HUES48 (cell line): Measurements from ENCODE around the gene ADGRV1.

Source experiments
- H3K27ac ChIP-seq: one replicate; pipeline ENCODE4 v1.7.0; 2013; ENCODE audit warnings: low read depth, low read length, inconsistent platforms
- H3K27me3 ChIP-seq: 2 replicates; pipeline ENCODE4 v1.6.1; 2013; ENCODE audit warnings: mild to moderate bottlenecking, low read length; ENCODE audit not compliant: control insufficient read depth, insufficient read depth
- H3K36me3 ChIP-seq: 2 replicates; pipeline ENCODE4 v1.6.1; 2013; ENCODE audit warnings: low read length; ENCODE audit not compliant: control insufficient read depth, insufficient read depth
- H3K4me1 ChIP-seq: 2 replicates; pipeline ENCODE4 v1.6.1; 2013; ENCODE audit warnings: mild to moderate bottlenecking, low read length; ENCODE audit not compliant: control insufficient read depth, insufficient read depth
- H3K4me3 ChIP-seq: 2 replicates; pipeline ENCODE4 v1.5.1; 2013; ENCODE audit warnings: mild to moderate bottlenecking, low read depth, low read length
- H3K9ac ChIP-seq: 2 replicates; pipeline ENCODE4 v1.6.1; 2013; ENCODE audit warnings: mild to moderate bottlenecking, low read depth, low read length, moderate library complexity
- H3K9me3 ChIP-seq: 2 replicates; pipeline ENCODE4 v1.6.1; 2013; ENCODE audit warnings: low read length; ENCODE audit not compliant: control insufficient read depth, insufficient read depth

ADGRV1 gene

GRCh38 chr5:91122651-91123050 is 564.1 kb downstream of the ADGRV1 start:
- no peaks in the 10 kb centered on the region for H3K9me3 ChIP-seq

GRCh38 chr5:91123291-91123690 is 564.7 kb downstream of the ADGRV1 start:
- Histone ChIP-seq H3K4me1 (peaks cover 5% of the 10 kb centered on the region; the same call in 1 of the 2 replicates), H3K27ac (no peak overlapping the region), H3K27me3 (no peaks in the 10 kb centered on the region), H3K9me3 (no peaks in the 10 kb centered on the region), H3K9ac (no peak overlapping the region), H3K4me3 (no peak overlapping the region), H3K36me3 (no peaks in the 10 kb centered on the region)

More at GRCh38 chr5:91122651-91123050, 564.1 kb downstream of the ADGRV1 start:
- Histone ChIP-seq H3K36me3 (no peaks in the 10 kb centered on the region), H3K27ac (no peak overlapping the region), H3K27me3 (no peaks in the 10 kb centered on the region), H3K9ac (no peak overlapping the region), H3K4me1 (peaks cover 5% of the 10 kb centered on the region; the same call in 1 of the 2 replicates), H3K4me3 (no peak overlapping the region)

GRCh38 chr5:91123901-91124300 is 565.3 kb downstream of the ADGRV1 start:
- no peaks in the 10 kb centered on the region for H3K36me3 ChIP-seq
- H3K27ac ChIP-seq = no peak overlapping the region
- no peak overlapping the region for H3K9ac ChIP-seq
- H3K4me1 ChIP-seq = peaks cover 5% of the 10 kb centered on the region; the same call in 1 of the 2 replicates
- no peaks in the 10 kb centered on the region for H3K27me3 ChIP-seq
- H3K4me3 ChIP-seq = no peak overlapping the region
- no peaks in the 10 kb centered on the region for H3K9me3 ChIP-seq

- Histone ChIP-seq H3K9me3 (no peaks in the 10 kb centered on the region), H3K9ac (no peak overlapping the region), H3K4me3 (no peak overlapping the region), H3K36me3 (no peaks in the 10 kb centered on the region), H3K4me1 (peaks cover 5% of the 10 kb centered on the region; the same call in 1 of the 2 replicates), H3K27me3 (no peaks in the 10 kb centered on the region), H3K27ac (no peak overlapping the region)
Observed at GRCh38 chr5:91125916-91126315, 567.3 kb downstream of the ADGRV1 start.

GRCh38 chr5:91126448-91126847 is 567.9 kb downstream of the ADGRV1 start:
- Histone ChIP-seq H3K27ac (no peak overlapping the region), H3K9me3 (no peaks in the 10 kb centered on the region), H3K9ac (no peak overlapping the region), H3K4me1 (peaks cover 5% of the 10 kb centered on the region; the same call in 1 of the 2 replicates), H3K27me3 (no peaks in the 10 kb centered on the region), H3K36me3 (no peaks in the 10 kb centered on the region), H3K4me3 (no peak overlapping the region)

GRCh38 chr5:91126888-91127287 is 568.3 kb downstream of the ADGRV1 start:
- H3K27ac ChIP-seq = no peak overlapping the region
- H3K4me3 ChIP-seq = no peak overlapping the region
- no peaks in the 10 kb centered on the region for H3K36me3 ChIP-seq
- H3K4me1 ChIP-seq = peaks cover 5% of the 10 kb centered on the region; the same call in 1 of the 2 replicates
- no peak overlapping the region for H3K9ac ChIP-seq
- no peaks in the 10 kb centered on the region for H3K9me3 ChIP-seq
- no peaks in the 10 kb centered on the region for H3K27me3 ChIP-seq

- no peak overlapping the region for H3K9ac ChIP-seq
- H3K9me3 ChIP-seq = no peaks in the 10 kb centered on the region
- H3K36me3 ChIP-seq = no peaks in the 10 kb centered on the region
- H3K27ac ChIP-seq = no peak overlapping the region
- no peak overlapping the region for H3K4me3 ChIP-seq
- H3K27me3 ChIP-seq = no peaks in the 10 kb centered on the region
- peaks cover 3% of the 10 kb centered on the region; the same call in 1 of the 2 replicates for H3K4me1 ChIP-seq
Observed at GRCh38 chr5:91127456-91128081, 569.0 kb downstream of the ADGRV1 start.

- no peak overlapping the region for H3K27ac ChIP-seq
- no peaks in the 10 kb centered on the region for H3K36me3 ChIP-seq
- no peaks in the 10 kb centered on the region for H3K9me3 ChIP-seq
- H3K4me3 ChIP-seq = no peak overlapping the region
- H3K9ac ChIP-seq = no peak overlapping the region
- H3K4me1 ChIP-seq = no peaks in the 10 kb centered on the region
- H3K27me3 ChIP-seq = no peaks in the 10 kb centered on the region
Observed at GRCh38 chr5:91128604-91129003, 570.0 kb downstream of the ADGRV1 start.

- Histone ChIP-seq H3K27me3 (no peaks in the 10 kb centered on the region), H3K9ac (no peak overlapping the region), H3K27ac (no peak overlapping the region), H3K4me1 (no peaks in the 10 kb centered on the region), H3K36me3 (no peaks in the 10 kb centered on the region), H3K9me3 (no peaks in the 10 kb centered on the region), H3K4me3 (no peak overlapping the region)
Observed at GRCh38 chr5:91129748-91130147, 571.2 kb downstream of the ADGRV1 start.

GRCh38 chr5:91130759-91131158 is 572.2 kb downstream of the ADGRV1 start:
- H3K9me3 ChIP-seq = no peaks in the 10 kb centered on the region
- no peaks in the 10 kb centered on the region for H3K36me3 ChIP-seq
- H3K9ac ChIP-seq = no peak overlapping the region
- H3K27me3 ChIP-seq = no peaks in the 10 kb centered on the region
- no peak overlapping the region for H3K27ac ChIP-seq
- H3K4me1 ChIP-seq = no peaks in the 10 kb centered on the region
- H3K4me3 ChIP-seq = no peak overlapping the region

GRCh38 chr5:91132550-91132949 is 574.0 kb downstream of the ADGRV1 start:
- Histone ChIP-seq H3K4me1 (no peaks in the 10 kb centered on the region), H3K4me3 (no peak overlapping the region), H3K9ac (no peak overlapping the region), H3K27ac (no peak overlapping the region), H3K27me3 (no peaks in the 10 kb centered on the region), H3K9me3 (no peaks in the 10 kb centered on the region), H3K36me3 (no peaks in the 10 kb centered on the region)
